CD1c-positive myeloid dendritic cell (primary cell): ENCODE data around the gene TP53RK.

ENCODE experiments used
- DNase-seq: peaks from one replicate; pipeline ENCODE4 v3.0.0-alpha.2; 2016; ENCODE audit errors: extremely low spot score

The TP53RK gene

DNA sequence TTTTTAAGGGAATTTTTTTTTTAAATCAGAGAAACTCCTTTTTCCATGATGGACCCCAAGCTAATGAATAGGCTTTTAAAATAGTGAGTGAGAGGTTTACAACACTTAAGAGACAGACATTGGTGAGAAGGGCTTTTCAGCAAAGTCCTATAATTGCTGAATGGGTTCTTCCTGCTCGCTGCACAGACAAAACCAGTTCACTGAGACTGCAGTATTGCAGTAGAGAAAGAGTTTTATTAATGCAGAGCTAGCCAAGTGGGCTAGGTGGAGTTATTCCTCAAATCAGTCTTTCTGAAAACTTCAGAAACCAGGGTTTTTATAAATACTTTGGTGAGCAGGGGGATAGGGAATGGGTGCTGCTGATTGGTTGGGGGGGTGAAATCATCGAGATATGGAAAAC, 17.0 kb upstream of the TP53RK start:
- no peak for DNase-seq

- DNase-seq = no peak
Measured at GRCh38 chr20:46705378-46705729, 16.1 kb upstream of the TP53RK start.

DNA sequence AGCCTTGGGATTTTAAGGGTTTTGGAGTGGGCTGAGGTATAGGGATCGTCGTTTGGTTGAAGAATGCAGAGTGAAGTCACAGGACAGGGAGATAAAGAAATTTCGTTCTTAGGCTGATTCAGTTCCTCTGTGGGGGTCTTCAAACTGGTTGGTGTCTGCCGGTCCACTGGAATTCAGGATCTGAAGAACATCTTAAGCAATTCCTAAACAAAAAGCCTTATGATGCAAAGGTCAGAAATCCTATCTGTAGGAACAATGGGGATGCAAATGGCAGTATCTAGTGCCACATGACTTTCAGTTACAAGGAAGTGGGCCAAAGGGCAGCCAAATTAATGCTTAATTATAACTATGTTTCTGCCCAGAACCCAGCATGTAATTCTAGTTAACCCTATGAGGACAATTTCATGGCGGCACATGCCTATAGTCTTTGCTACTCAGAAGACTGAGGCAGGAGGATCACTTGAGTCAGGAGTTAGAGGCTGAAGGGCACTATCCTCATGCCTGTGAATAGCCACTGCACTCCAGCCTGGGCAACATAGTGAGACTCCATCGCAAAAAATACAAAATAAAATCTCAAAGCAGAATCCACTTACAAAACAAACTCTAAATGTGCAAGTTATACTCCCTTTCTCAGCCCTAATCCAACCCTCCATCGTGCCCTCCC, 15.6 kb upstream of the TP53RK start:
- no peak for DNase-seq

DNA sequence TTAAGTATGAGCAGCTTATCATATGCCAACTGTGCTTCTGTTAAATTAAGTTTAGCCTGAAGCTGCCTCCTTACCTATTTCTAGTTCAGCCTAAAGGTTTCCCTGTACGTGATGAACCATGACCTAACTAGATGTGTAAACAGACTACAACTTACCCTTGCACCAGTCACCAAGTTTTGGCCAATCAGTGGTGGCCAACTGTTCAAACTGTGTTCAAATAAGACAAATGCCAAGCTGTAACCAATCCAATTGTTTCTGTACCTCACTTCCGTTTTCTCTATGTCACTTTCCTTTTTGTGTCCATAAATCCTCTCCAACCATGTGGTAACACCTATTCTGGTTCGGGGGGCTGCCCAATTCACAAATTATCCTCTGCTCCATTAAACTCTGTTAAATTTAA, 14.2 kb upstream of the TP53RK start:
- no peak for DNase-seq

DNA sequence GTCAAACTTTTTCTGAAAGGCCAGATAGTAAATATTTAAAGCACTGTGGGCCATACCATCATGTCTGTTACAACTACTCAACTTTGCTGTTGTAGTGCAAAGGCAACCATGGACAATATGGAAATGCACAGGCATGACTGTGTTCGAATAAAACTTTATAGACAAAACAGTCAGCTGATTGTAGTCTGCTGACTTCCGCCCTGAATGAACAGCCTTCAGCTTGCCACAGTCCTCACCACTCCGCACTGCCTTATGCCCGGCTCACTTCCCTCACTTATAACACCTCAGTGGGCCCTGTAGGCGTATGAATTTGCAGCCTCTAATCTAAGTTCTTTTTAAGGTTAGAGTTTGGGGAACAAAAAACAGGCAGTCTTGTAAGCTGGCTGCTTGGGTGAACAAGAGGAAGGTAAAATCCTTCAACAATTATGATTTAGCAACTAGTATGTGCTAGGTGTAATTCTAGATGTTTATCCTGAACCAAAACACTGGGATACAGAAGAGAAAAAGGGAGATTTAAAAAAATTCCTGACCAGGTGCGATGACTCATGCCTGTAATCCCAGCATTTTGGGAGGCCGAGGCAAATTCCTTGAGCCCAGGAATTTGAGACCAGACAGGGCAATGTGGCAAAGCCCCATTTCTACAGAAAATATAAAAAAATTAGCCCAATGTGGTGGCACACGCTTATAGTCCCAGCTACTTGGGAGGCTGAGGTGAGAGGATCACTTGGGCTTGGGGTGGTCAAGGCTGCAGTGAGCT, 13.4 kb upstream of the TP53RK start:
- DNase-seq = no peak

GRCh38 chr20:46701986-46702385, 12.7 kb upstream of the TP53RK start:
- no peak for DNase-seq

DNA sequence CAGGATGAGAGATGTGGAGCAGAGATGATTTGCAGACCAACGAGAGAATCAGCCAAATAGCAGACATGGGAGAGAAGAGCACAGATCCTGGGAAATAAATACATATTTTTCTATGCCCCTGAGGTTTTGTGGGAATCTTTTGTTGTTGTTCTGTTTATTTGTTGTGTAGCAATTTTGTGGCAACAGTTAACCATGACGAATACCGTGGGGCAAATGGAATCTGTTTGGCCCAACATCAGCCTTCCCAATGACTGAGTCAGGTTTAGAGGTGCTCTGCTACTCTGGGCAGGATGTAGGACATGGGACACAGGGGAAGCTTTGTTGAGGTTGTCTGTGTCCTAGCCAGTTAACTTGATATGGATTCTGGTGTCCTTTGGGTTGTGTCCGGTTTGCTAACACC, 12.3 kb upstream of the TP53RK start:
- DNase-seq = no peak

DNA sequence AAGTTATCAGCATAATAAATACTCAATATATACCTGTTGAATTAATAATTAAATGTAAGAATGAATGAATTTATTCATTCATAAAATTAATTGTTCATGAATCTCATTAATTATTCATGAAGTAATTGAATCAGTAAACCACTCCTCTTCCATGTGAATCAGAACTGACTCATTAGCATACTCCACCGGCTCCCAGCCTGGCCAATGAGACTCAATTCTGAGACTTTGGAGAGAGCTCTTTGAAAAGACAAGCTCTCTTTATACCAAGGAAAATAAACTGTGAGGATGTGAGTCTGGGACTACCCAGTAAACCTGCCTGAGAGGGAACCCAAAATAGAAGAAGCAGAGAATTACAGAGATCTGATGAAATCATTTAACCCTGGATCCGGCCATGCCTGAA, 11.8 kb upstream of the TP53RK start:
- DNase-seq = no peak

DNA sequence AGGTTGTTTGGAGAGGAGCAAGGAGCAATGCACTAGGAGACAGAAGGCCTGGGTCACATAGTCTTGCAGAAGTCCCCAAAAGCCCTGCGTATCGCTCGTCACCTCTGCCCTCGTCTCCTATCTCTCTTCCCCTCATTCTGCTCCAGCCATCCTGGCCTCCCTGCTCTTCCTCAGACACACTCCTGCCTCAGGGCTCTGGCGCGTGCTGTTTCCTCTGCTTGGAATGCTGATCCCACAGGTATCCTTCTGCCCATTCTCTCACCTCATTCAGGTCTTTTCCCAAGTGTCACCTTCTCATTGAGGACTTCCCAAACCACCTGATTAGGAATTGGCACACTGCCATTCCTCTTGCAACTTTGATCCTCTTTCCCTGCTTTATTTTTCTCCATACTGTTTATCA, 11.2 kb upstream of the TP53RK start:
- no peak for DNase-seq

DNA sequence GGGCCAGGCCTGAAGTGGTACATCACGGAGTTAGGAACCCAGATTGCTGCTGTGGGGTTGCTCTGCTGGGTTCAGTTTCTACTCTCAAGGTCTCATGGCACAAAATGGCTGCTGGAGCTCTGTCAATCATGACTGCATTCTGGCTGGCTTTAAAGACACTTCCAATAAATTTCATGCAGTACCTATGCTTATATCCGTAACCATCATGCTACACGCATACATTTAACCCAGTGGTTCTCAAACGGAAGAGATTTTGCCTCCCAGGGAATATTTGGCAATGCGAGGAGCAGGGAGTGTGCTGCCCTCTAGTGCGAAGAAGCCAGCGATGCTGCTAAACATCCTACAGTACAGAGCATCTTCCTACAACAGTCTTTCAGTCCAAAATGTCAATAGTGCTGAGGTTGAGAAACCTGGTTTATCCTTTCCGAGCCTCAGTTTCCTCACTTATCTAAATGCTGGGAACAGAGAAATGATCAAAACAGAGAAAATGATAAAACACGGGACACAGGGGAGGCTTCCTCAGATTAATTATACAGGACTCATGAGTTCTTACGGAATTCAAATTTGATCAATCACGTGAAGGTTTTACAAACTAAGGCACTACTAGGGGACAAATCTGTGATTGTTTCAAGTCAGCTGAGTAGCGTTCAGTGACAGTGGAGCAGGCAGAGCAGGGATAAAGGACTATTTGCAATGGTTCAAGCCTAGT, 10.6 kb upstream of the TP53RK start:
- peak; percentile 39 for DNase-seq

GRCh38 chr20:46698788-46699187, 9.5 kb upstream of the TP53RK start:
- no peak for DNase-seq

DNA sequence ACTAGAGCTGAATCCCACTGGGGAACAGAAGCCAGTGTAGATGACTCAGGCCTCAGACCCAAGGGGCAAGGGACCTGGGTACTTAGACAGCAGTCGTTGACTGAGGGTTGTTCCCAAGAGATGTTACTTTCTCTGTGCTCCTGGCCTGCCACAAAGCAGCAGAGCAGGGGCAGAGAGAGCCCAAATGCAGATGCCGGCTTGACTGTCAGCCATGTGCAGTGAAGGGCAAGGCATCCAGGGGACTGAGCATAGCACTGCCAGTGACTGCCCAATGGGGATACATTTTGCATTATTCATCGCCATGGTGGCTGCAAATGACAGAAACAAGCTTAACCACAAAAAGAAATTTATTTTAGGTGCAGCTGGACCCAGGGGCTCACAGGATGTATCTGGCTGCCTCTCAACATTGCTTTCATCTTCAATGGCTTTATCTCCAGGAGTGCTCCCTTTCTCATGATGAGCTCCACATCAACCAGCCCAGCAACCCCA, 7.6 kb upstream of the TP53RK start:
- no peak for DNase-seq

DNA sequence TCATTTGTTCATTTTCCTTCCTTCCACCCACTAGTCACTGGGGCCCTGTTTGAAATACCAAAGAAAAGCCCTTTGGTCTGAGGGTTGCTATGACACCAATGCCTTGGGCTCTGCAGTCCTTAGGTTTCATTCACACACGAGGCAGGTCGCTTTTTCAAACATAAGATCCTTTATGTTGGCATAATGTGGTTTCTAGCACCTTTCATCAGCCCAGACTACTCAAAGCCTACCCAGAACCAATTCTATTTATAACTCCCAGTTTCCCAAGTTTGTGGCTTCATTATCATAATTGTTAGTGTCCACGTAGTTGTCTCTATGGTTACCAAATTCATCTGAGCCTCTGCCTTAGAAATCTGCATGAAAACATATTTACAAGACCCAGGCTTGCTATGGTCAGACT, 6.6 kb upstream of the TP53RK start:
- no peak for DNase-seq

DNA sequence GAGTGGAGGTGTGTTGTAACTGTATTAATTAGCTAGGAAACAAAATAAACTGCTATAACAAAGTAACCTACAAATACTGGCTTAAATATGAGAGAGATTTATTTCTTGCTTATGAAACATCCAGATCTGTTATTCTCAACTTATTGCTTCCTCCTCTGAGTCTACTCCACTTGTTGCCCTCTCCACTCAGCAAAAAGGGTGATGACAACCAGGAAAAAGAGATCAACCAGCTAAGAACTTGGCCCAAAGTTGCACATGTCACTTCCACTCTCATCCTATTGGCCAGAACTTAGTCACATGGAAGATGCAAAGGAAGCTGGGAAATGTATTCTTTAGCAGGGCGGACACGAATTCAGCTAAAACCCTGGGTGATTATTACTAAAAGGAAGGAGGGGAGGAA, 5.2 kb upstream of the TP53RK start:
- DNase-seq = peak; percentile 47

DNA sequence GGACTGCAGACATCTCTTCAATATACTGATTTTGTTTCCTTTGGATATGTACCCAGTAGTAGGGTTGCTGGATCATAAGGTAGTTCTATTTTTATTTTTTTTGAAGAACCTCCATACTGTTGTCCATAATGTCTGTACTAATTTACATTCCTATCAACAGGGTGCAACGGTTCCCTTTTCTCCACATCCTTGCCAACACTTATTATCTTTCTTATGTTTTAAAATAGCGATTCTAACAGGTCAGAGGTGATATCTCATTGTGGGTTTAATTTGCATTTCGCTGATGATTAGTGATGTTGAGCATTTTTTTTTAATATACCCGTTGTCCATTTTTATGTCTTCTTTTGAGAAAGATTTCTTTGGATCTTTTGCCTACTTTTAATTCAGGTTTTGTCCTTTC, 2.0 kb upstream of the TP53RK start:
- no peak for DNase-seq

GRCh38 chr20:46690219-46691106, 1.2 kb upstream of the TP53RK start:
- peak; percentile 4 for DNase-seq

- DNase-seq = no peak
Measured at GRCh38 chr20:46689754-46690085, 476 bp upstream of the TP53RK start.

GRCh38 chr20:46688151-46689081, 828 bp downstream of the TP53RK start:
- DNase-seq = peak; percentile 3

GRCh38 chr20:46683939-46684750, 5.1 kb downstream of the TP53RK start:
- DNase-seq = no peak

- DNase-seq = peak; percentile 31
Measured at GRCh38 chr20:46683668-46683938, 5.6 kb downstream of the TP53RK start.
